Loucy (cell line): ENCODE data around the gene RBMS3.

Experiments used
- H2AFZ ChIP-seq: fragments of 200-600 bp; sonication (generic); 2 replicates; pipeline ENCODE4 v1.6.0; 2016; ENCODE audit warnings: antibody characterized with exemption, mild to moderate bottlenecking, low read length, moderate library complexity
- H3F3A ChIP-seq: fragments of 200-600 bp; 2 replicates; pipeline ENCODE4 v1.6.0; 2016; ENCODE audit warnings: antibody characterized with exemption, low read depth, mild to moderate bottlenecking
- H3K27me3 ChIP-seq: fragments of 200-600 bp; sonication (generic); 2 replicates; pipeline ENCODE4 v1.6.1; 2014; ENCODE audit warnings: low read length, mild to moderate bottlenecking; ENCODE audit not compliant: insufficient read depth, poor library complexity, severe bottlenecking
- H3K36me3 ChIP-seq: fragments of 200-600 bp; sonication (generic); 2 replicates; pipeline ENCODE4 v1.6.1; 2016; ENCODE audit warnings: low read length; ENCODE audit not compliant: insufficient read depth
- H3K4me1 ChIP-seq: fragments of 200-600 bp; sonication (generic); 2 replicates; pipeline ENCODE4 v1.5.1; 2014; ENCODE audit warnings: low read length, mild to moderate bottlenecking; ENCODE audit not compliant: insufficient read depth, poor library complexity, severe bottlenecking
- H3K4me2 ChIP-seq: fragments of 200-600 bp; sonication (generic); 2 replicates; pipeline ENCODE4 v1.6.0; 2014; ENCODE audit warnings: antibody characterized with exemption, low read length, low read depth, mild to moderate bottlenecking; ENCODE audit not compliant: poor library complexity, severe bottlenecking
- H3K4me3 ChIP-seq: fragments of 200-600 bp; sonication (generic); 2 replicates; pipeline ENCODE4 v1.5.1; 2014; ENCODE audit warnings: low read length, mild to moderate bottlenecking, mixed read lengths; ENCODE audit not compliant: poor library complexity, severe bottlenecking
- H3K79me2 ChIP-seq: fragments of 200-600 bp; sonication (generic); 2 replicates; pipeline ENCODE4 v1.6.1; 2014; ENCODE audit warnings: low read length; ENCODE audit not compliant: insufficient read depth
- H3K9ac ChIP-seq: fragments of 200-600 bp; sonication (generic); 2 replicates; pipeline ENCODE4 v1.6.0; 2014; ENCODE audit warnings: mild to moderate bottlenecking, low read depth, low read length, moderate library complexity; ENCODE audit not compliant: poor library complexity, severe bottlenecking
- H3K9me2 ChIP-seq: fragments of 200-600 bp; sonication (generic); replicated peaks from 2 replicates; pipeline ENCODE4 v1.6.1; 2016; ENCODE audit warnings: low read depth, low read length, mixed read lengths
- H3K9me3 ChIP-seq: fragments of 200-600 bp; sonication (generic); 2 replicates; pipeline ENCODE4 v1.6.1; 2014; ENCODE audit warnings: mild to moderate bottlenecking, antibody characterized with exemption, low read length, low read depth; ENCODE audit not compliant: insufficient read depth
- H4K20me1 ChIP-seq: fragments of 200-600 bp; sonication (generic); 2 replicates; pipeline ENCODE4 v1.6.0; 2014; ENCODE audit warnings: antibody characterized with exemption, low read length, mild to moderate bottlenecking; ENCODE audit not compliant: insufficient read depth, poor library complexity, severe bottlenecking
- EZH2phosphoT487 ChIP-seq: fragments of 200-600 bp; IDR thresholded peaks from 2 replicates; pipeline ENCODE4 v1.6.1; 2018; ENCODE audit warnings: antibody characterized with exemption, mild to moderate bottlenecking, moderate library complexity, borderline replicate concordance
- TF ChIP-seq, protein P1 (sequence below): fragments of 200-600 bp; sonication (generic); conservative IDR thresholded peaks from 2 replicates; pipeline ENCODE4 v1.5.1; 2014; ENCODE audit warnings: mild to moderate bottlenecking, antibody characterized with exemption, low read length

Gene RBMS3

DNA sequence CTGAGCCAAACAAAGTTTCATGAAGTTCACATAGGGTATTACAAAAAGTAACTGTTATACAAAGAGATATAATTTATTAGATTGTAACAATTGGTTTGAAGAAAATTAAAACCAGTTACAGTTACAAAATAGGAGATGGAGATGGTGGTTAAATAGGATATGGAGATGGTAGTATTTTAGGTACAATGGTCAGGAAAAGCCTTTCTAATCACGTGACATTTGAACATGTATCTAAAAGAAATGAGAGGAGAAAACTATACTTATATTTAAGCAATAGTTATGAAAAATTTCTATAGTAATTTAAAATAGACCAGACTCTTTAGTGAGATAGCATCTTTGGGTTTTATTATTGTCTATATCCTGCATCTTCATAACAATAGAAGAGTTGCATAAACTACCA, 312.9 kb downstream of the RBMS3 start:
- Histone ChIP-seq H3K27me3 (no peaks in the 10 kb centered on the region), H2AFZ (no peak overlapping the region), H3K4me2 (no peak overlapping the region), H3F3A (no peaks in the 10 kb centered on the region), H3K9me3 (no peaks in the 10 kb centered on the region), H3K9me2 (no peaks in the 10 kb centered on the region), H3K4me1 (no peaks in the 10 kb centered on the region), H3K79me2 (no peaks in the 10 kb centered on the region), H3K9ac (no peak overlapping the region), H3K4me3 (no peak overlapping the region), H3K36me3 (no peaks in the 10 kb centered on the region), H4K20me1 (no peaks in the 10 kb centered on the region)
- no peak for TF ChIP-seq EZH2phosphoT487
- TF ChIP-seq, protein P1, sequence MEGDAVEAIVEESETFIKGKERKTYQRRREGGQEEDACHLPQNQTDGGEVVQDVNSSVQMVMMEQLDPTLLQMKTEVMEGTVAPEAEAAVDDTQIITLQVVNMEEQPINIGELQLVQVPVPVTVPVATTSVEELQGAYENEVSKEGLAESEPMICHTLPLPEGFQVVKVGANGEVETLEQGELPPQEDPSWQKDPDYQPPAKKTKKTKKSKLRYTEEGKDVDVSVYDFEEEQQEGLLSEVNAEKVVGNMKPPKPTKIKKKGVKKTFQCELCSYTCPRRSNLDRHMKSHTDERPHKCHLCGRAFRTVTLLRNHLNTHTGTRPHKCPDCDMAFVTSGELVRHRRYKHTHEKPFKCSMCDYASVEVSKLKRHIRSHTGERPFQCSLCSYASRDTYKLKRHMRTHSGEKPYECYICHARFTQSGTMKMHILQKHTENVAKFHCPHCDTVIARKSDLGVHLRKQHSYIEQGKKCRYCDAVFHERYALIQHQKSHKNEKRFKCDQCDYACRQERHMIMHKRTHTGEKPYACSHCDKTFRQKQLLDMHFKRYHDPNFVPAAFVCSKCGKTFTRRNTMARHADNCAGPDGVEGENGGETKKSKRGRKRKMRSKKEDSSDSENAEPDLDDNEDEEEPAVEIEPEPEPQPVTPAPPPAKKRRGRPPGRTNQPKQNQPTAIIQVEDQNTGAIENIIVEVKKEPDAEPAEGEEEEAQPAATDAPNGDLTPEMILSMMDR, result no peak

DNA sequence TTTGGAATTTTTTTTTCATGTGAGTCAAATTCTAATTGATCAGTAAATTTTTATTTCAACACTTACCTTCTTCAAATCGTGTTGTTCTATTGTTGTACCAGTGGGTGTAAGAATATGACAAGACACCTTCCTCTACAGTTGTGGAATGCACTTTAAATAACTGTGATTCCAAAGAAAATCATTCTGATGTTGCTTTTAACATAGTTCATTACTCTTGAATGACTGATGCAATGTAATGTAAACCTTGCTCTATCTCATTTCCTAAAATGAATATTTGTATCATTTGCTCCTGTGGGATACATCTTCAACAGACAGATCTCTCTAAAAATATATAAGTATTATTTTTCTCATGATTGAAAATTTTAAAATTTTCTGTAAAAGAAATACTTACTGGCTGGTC, 313.4 kb downstream of the RBMS3 start:
- Histone ChIP-seq H3K9me2 (no peaks in the 10 kb centered on the region), H4K20me1 (no peaks in the 10 kb centered on the region), H3K4me1 (no peaks in the 10 kb centered on the region), H3K9ac (no peak overlapping the region), H3K27me3 (no peaks in the 10 kb centered on the region), H3K4me2 (no peak overlapping the region), H3K4me3 (no peak overlapping the region), H3F3A (no peaks in the 10 kb centered on the region), H3K9me3 (no peaks in the 10 kb centered on the region), H2AFZ (no peak overlapping the region), H3K36me3 (no peaks in the 10 kb centered on the region), H3K79me2 (no peaks in the 10 kb centered on the region)
- TF ChIP-seq, protein P1, result no peak
- no peak for TF ChIP-seq EZH2phosphoT487

DNA sequence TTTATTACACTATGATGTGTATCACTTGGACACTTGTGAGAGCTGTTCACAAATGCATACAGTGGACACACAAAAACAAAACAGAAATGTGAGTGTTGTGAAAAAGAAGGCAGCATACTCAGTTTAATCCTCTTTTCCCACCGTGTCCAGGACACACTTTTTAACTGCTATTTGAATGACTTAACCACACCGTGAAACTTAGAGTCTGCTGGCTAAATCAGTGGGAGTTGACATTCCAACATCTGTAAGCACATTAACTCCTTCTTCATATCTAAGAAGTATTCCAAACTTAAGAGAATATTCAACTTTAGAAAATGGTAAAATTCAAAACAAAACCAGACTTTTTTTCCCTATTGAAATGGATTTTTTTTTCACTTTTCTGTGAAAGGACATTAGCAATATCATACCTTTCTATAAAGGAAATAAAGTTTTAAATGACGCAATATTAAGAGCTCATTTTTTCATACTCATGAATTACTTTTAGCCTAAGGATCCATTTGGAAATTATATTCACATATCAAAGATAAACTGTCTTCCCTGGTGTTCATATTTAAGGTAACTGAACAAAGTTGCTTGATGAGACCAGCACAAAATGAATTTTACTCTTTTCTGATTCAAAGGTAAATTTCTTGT, 316.6 kb downstream of the RBMS3 start:
- no peak overlapping the region for H2AFZ ChIP-seq
- no peak for TF ChIP-seq EZH2phosphoT487
- TF ChIP-seq, protein P1, result no peak
- no peaks in the 10 kb centered on the region for H3K79me2 ChIP-seq
- no peaks in the 10 kb centered on the region for H3K27me3 ChIP-seq
- H3K4me3 ChIP-seq, result no peak overlapping the region
- H3K4me1 ChIP-seq, result no peaks in the 10 kb centered on the region
- no peak overlapping the region for H3K9ac ChIP-seq
- no peak overlapping the region for H3K4me2 ChIP-seq
- H3K36me3 ChIP-seq, result no peaks in the 10 kb centered on the region
- no peaks in the 10 kb centered on the region for H3F3A ChIP-seq
- no peaks in the 10 kb centered on the region for H3K9me2 ChIP-seq
- H4K20me1 ChIP-seq, result no peaks in the 10 kb centered on the region
- no peaks in the 10 kb centered on the region for H3K9me3 ChIP-seq
